GM18861 (cell line): ENCODE data around the gene ARHGEF9.

Source experiments
- ATAC-seq: cut with Tn5 transposase; IDR thresholded peaks from one replicate; pipeline ENCODE4 v1.9.1; 2021; ENCODE audit not compliant: unreplicated experiment

The ARHGEF9 gene

DNA sequence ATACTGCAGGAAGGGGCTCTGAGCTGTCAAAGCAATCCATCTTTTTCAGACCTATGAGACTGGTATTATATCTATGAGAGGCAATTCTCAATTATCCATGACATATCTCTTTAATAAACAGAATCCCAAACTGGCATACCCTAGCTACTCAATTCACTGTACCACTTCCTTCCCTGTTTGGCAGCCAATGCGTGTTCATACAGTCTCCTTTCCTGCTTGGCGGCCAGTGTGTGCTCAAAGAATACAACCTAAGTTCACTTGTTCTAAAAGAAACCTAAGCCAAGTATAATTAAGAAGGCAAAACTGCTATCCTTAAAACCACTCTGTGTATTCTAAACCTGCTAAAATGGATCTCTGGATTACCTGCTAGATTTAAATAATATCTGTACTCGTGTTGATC is 38.3 kb downstream of the ARHGEF9 start:
- no peak for ATAC-seq

DNA sequence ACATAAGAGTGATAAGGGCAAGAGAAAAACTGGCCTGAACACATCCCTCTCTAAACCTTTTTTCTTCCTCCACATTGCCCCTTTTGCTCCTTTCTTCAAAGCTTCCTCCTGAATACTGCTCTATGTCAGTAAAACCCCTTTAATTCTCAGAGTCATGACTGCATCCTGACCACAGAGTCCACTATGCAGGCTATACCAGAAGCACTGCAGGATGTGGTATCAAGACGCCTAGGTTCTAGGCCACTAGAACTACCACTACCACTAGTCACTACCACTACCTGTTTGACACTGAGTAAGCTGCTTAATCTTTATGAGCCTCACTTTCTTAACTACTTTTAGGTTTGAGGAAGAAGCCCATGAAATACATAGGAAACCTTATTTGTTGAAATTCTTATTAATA is 38.7 kb downstream of the ARHGEF9 start:
- peak; percentile 91 for ATAC-seq

- no peak for ATAC-seq
These were observed 40.1 kb downstream of the ARHGEF9 start for GRCh38 chrX:63744850-63745394.

DNA sequence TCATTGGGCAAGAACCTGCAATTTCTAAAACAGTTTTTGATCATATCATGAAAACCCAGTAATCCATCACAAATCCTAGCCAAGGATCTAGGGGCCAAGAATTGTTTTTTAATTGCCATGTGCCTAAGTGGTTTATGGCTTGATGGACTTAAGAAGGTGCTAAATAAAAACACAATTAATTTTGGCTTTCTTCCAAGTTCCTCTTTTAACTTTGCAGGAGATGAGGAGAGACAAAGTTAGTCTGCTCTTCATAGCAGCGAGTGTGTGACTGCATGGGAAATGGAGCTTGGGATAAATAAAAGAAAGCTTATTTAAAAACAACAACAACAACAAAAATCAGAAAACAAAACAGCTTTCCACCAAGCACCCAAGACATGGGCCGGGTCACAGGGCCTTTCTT is 41.4 kb downstream of the ARHGEF9 start:
- no peak for ATAC-seq

DNA sequence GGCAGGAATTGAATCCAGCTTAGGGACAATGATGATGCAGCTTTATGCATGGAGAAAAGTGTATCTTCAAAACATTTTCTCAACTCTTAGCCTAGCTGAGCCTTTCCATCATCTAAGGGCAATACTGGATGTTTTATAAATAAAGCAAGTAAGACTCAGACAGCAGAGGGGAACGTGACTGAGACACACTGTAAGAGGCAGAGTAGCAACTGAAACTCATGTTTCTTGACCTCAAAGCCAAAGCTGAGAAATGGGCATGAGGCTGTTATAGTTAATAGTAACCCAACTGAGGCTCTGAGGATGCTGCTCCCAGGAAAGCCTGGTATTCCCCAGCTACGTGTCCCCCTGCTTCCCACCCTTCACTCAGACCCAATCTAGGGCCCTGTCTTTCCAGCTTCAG is 44.6 kb downstream of the ARHGEF9 start:
- ATAC-seq, result peak; percentile 57

DNA sequence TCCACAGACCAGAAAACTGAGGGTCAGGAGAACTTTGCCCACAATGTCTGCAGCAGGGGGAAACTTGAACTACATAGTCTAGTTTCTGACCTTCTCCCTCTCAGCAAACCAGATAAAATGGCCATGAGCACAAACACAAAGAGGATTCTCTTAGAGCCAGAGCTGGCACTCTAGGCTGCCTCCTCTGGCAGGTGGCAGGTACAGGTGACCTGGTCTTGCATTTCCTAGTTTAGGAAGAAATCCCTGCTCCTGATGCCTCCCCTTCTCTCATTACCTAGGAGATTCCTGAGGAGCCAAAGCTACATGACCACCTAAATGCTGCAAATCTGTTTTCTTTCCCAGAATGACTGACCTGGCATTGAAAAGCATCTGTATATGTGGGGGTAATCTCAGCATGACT is 45.1 kb downstream of the ARHGEF9 start:
- no peak for ATAC-seq

DNA sequence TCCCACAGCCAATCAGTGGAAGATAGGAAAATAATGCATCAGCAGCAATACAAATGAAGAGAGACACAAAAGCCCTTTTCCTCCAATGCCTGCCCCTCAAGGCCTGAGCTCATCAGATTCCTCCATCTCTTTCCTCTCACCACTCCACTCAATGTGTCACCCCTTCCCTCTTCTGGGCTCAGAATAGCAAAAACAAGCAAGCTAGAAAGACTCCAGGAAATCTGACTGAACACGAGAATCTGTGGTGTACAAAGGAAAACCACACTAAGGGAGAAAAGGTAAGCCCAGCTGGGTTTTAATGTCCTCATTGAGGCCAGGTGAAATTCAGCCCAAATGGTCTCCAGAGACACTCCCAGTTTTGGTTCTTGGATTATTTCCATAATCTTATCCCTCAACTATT is 46.3 kb downstream of the ARHGEF9 start:
- ATAC-seq, result no peak

DNA sequence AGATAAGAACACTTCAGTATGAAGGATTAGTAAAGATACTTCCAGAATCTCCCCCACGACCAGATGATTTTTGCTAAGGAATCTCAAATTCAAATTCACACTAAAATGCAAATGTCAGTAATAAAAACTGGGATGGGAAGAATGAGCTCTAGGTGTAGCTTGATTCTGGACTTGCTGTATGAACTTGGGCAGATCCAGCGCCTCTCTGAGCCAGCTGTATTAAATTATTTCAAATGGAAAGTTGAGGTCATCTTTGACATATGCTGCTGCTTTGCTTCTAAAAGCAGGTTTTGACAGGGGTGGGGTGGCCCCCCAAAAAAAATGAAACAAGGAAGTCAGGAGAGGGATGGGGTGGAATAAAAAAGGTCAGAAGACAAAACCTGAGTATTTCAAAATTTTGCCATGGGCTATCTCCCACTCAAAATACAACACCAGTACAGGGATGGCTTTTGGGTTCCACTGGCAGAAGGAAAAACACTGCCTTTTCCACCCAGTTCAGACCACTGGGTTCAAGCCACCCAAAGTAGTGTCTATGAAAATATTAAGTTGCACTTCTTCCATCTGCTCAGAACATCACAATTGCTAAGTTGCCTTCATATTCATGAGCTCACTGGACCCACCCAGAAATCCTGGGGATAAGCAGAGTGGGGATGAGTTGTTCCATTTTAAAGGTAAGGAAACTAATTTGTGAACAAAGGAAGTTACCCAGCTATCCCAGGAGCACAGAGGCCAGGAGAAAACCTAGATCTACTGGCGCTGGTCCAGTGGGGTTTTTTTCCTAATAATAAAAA is 47.7 kb downstream of the ARHGEF9 start:
- ATAC-seq, result no peak

- ATAC-seq, result no peak
These were observed 49.1 kb downstream of the ARHGEF9 start for GRCh38 chrX:63735882-63736281.

DNA sequence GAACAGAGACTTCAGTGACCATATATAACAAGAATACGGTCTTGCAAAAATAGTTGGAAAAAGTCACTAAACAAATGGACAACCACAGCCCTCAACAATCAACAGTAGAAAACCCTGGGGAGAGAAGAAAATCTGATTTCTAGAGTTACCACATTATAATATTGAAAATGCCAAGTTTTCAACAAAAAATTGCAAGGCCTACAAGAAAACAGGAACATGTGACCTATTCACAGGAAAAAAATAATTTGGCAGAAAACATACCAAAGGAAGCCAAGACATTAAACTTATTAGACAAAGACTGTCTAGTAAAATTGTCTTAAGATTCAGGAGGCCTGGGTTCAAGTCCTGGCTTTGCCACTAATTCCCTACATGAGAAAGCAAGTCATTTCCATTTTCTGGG is 64.7 kb downstream of the ARHGEF9 start:
- no peak for ATAC-seq

- no peak for ATAC-seq
These were observed 65.4 kb downstream of the ARHGEF9 start for GRCh38 chrX:63719633-63720032.

GRCh38 chrX:63718010-63718694 is 66.9 kb downstream of the ARHGEF9 start:
- ATAC-seq, result peak; percentile 52

- ATAC-seq, result no peak
These were observed 71.5 kb downstream of the ARHGEF9 start for GRCh38 chrX:63713526-63713925.

DNA sequence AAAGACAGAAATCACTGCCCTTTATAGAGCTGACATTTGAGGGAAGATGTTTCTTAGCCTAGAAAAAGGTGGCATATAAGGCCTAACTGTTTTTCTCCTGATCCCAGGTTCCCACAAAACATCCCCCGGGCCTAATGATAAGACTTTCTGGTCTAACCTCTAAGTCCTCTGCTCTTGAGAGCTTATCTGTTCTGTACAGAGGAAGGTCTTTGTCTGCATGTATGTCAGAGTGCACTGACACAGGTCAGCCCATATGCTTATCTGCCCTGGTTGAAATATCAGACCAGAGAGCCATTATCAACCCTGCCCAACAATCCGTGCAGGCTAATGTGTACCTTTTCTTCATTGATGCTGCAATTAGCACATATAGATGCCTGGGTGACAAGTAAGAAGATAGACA is 76.2 kb downstream of the ARHGEF9 start:
- ATAC-seq, result no peak

DNA sequence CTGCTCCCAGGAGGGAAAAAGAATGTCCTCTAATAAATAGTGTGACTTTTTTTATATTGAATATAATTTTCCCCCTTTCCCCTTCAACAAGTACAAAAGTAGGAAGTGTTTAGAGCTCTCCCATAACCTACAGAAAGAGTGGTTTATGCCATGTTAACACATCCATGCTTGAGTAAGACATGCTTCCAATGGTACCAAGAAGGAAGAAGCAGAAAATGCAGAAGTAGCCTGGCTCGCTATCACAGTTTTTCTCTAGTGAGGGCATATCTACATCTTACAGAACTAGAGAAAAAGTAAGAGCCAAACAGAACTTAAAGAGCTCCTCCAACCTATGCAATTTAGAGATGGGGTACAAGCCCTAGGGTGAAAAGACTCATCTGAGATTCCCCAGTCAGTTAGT is 82.5 kb downstream of the ARHGEF9 start:
- ATAC-seq, result no peak

- ATAC-seq, result peak; percentile 70
These were observed 97.9 kb downstream of the ARHGEF9 start for GRCh38 chrX:63686878-63687714.

DNA sequence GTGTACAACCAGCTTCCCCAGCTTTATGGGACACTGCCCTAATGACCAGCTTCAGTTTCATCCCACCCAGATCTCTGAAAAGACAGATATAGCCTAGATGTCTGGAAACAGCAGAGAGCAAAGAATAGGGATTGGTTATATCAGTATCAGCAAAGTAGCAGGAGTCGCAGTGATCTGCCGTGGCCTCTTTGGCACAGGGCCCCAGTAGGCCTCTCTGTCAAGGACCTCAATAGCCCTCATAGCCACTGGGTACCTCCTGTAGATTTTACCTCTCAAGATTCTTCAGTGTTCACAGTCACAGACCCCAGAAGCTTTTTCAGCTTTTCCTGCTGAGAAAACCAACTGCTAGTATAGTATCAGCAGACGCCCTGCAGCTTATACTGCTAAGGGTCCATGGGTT is 104.6 kb downstream of the ARHGEF9 start:
- ATAC-seq, result no peak

- ATAC-seq, result no peak
These were observed 105.6 kb downstream of the ARHGEF9 start for GRCh38 chrX:63679432-63679831.

- ATAC-seq, result no peak
These were observed 109.3 kb downstream of the ARHGEF9 start for GRCh38 chrX:63675716-63676115.

GRCh38 chrX:63673896-63674295 is 111.1 kb downstream of the ARHGEF9 start:
- no peak for ATAC-seq

- ATAC-seq, result no peak
These were observed 120.3 kb downstream of the ARHGEF9 start for GRCh38 chrX:63664741-63665140.
